WTC11 (cell line): Measurements from ENCODE around the gene INSL3. TPM values are rescaled to one million over a fixed set of nuclear protein-coding genes. Genes with fewer than 3 reads are reported as not detected.

Experiments used
- ATAC-seq: fragments of 200-7000 bp; cut with Tn5 transposase; 2 replicates; pipeline ENCODE4 v1.10.0; 2021; ENCODE audit warnings: mild to moderate bottlenecking, moderate library complexity
- CTCF ChIA-PET: fragments of 300-600 bp; sonication (Branson Sonifier 250); formaldehyde crosslinking; loops from one replicate; lab custom pipeline; 2021; ENCODE audit warnings: antibody characterized with exemption; lab: Charles Lee
- POLR2A ChIA-PET: fragments of 350-600 bp; sonication (Branson Sonifier 250); formaldehyde crosslinking; loops from one replicate; lab custom pipeline; 2021; ENCODE audit warnings: antibody characterized with exemption; lab: Charles Lee
- DNase-seq: peaks from one replicate; pipeline ENCODE4 v3.0.0; 2021; ENCODE audit warnings: low spot score
- H3K27ac Mint-ChIP-seq: 2 replicates; pipeline ENCODE4 v1.8.0; 2021; ENCODE audit warnings: mixed read lengths
- H3K27me3 Mint-ChIP-seq: 2 replicates; pipeline ENCODE4 v1.8.0; 2021; ENCODE audit warnings: low read depth, mild to moderate bottlenecking, moderate library complexity, mixed read lengths
- H3K36me3 Mint-ChIP-seq: 2 replicates; pipeline ENCODE4 v1.8.0; 2021; ENCODE audit warnings: mixed read lengths
- H3K4me1 Mint-ChIP-seq: 2 replicates; pipeline ENCODE4 v1.8.0; 2022; ENCODE audit warnings: mixed read lengths
- H3K4me3 Mint-ChIP-seq: 2 replicates; pipeline ENCODE4 v1.8.0; 2021; ENCODE audit warnings: mild to moderate bottlenecking, moderate library complexity, mixed read lengths
- H3K9me3 Mint-ChIP-seq: 2 replicates; pipeline ENCODE4 v1.8.0; 2021; ENCODE audit warnings: mixed read lengths
- CREB1 ChIP-seq: sonication (generic); formaldehyde crosslinking; IDR thresholded peaks from 2 replicates; pipeline ENCODE4 v1.8.0; 2023; ENCODE audit warnings: mild to moderate bottlenecking, missing genetic modification reagents
- ERG ChIP-seq: fragments of 250-450 bp; sonication (Bioruptor Pico); IDR thresholded peaks from 2 replicates; pipeline ENCODE4 v1.8.0; 2021; ENCODE audit warnings: mild to moderate bottlenecking
- FOXJ3 ChIP-seq: sonication (generic); formaldehyde crosslinking; IDR thresholded peaks from 2 replicates; pipeline ENCODE4 v1.9.0; 2021; ENCODE audit warnings: missing genetic modification reagents, mild to moderate bottlenecking, borderline replicate concordance
- FOXP1 ChIP-seq: sonication (generic); formaldehyde crosslinking; IDR thresholded peaks from 2 replicates; pipeline ENCODE4 v1.8.0; 2022; ENCODE audit warnings: missing genetic modification reagents, mild to moderate bottlenecking, moderate library complexity, borderline replicate concordance
- FOXP4 ChIP-seq: sonication (generic); formaldehyde crosslinking; IDR thresholded peaks from 2 replicates; pipeline ENCODE4 v1.8.0; 2022; ENCODE audit warnings: mild to moderate bottlenecking, missing genetic modification reagents
- JUN ChIP-seq: sonication (generic); formaldehyde crosslinking; IDR thresholded peaks from 2 replicates; pipeline ENCODE4 v1.8.0; 2023; ENCODE audit warnings: mild to moderate bottlenecking, missing genetic modification reagents
- KAT7 ChIP-seq: sonication (generic); formaldehyde crosslinking; IDR thresholded peaks from 2 replicates; pipeline ENCODE4 v1.8.1; 2023; ENCODE audit warnings: missing genetic modification reagents, mild to moderate bottlenecking, borderline replicate concordance
- MYBL2 ChIP-seq: sonication (generic); formaldehyde crosslinking; IDR thresholded peaks from 2 replicates; pipeline ENCODE4 v1.8.1; 2023; ENCODE audit warnings: mild to moderate bottlenecking, moderate library complexity, missing genetic modification reagents
- NFYB ChIP-seq: sonication (generic); formaldehyde crosslinking; conservative IDR thresholded peaks from 2 replicates; pipeline ENCODE4 v1.8.0; 2022; ENCODE audit warnings: low read depth, missing genetic modification reagents
- PRRX2 ChIP-seq: fragments of 250-450 bp; sonication (Bioruptor Pico); IDR thresholded peaks from 2 replicates; pipeline ENCODE4 v1.8.0; 2021; ENCODE audit warnings: mild to moderate bottlenecking
- RELA ChIP-seq: sonication (generic); formaldehyde crosslinking; IDR thresholded peaks from 2 replicates; pipeline ENCODE4 v1.8.1; 2022; ENCODE audit warnings: missing genetic modification reagents, mild to moderate bottlenecking, borderline replicate concordance
- ZBTB43 ChIP-seq: sonication (generic); formaldehyde crosslinking; IDR thresholded peaks from 2 replicates; pipeline ENCODE4 v1.8.1; 2023; ENCODE audit warnings: mild to moderate bottlenecking, missing genetic modification reagents
- ZNF219 ChIP-seq: sonication (generic); formaldehyde crosslinking; IDR thresholded peaks from 2 replicates; pipeline ENCODE4 v1.8.0; 2023; ENCODE audit warnings: missing genetic modification reagents, mild to moderate bottlenecking, borderline replicate concordance
- ZNF263 ChIP-seq: sonication (generic); formaldehyde crosslinking; IDR thresholded peaks from 2 replicates; pipeline ENCODE4 v1.8.1; 2022; ENCODE audit warnings: low read depth, mild to moderate bottlenecking, moderate library complexity, missing genetic modification reagents
- ZSCAN18 ChIP-seq: fragments of 250-450 bp; sonication (Bioruptor Pico); IDR thresholded peaks from 2 replicates; pipeline ENCODE4 v2.1.2; 2022; ENCODE audit warnings: mild to moderate bottlenecking, moderate library complexity
- total RNA-seq: library from RNA; stranded (reverse); gene quantifications from 3 replicates; pipeline ENCODE4 v1.2.3, GENCODE V29; 2021
- TF ChIP-seq, protein P1 (sequence below): fragments of 200-600 bp; IDR thresholded peaks from 2 replicates; pipeline ENCODE4 v1.8.0; 2022; ENCODE audit warnings: antibody characterized with exemption
- TF ChIP-seq, protein P2 (sequence below): sonication (generic); formaldehyde crosslinking; IDR thresholded peaks from 2 replicates; pipeline ENCODE4 v1.8.1; 2022; ENCODE audit warnings: mild to moderate bottlenecking, moderate library complexity, missing genetic modification reagents
- TF ChIP-seq, protein P3 (sequence below): sonication (generic); formaldehyde crosslinking; IDR thresholded peaks from 2 replicates; pipeline ENCODE4 v1.8.1; 2022; ENCODE audit warnings: missing genetic modification reagents, borderline replicate concordance

The INSL3 gene
- total RNA-seq, 1 experiment from 2014 or later = 0.79 TPM

GRCh38 chr19:17832443-17833208 lies 11.3 kb upstream of the INSL3 start (continued):
- TF ChIP-seq, protein P1, sequence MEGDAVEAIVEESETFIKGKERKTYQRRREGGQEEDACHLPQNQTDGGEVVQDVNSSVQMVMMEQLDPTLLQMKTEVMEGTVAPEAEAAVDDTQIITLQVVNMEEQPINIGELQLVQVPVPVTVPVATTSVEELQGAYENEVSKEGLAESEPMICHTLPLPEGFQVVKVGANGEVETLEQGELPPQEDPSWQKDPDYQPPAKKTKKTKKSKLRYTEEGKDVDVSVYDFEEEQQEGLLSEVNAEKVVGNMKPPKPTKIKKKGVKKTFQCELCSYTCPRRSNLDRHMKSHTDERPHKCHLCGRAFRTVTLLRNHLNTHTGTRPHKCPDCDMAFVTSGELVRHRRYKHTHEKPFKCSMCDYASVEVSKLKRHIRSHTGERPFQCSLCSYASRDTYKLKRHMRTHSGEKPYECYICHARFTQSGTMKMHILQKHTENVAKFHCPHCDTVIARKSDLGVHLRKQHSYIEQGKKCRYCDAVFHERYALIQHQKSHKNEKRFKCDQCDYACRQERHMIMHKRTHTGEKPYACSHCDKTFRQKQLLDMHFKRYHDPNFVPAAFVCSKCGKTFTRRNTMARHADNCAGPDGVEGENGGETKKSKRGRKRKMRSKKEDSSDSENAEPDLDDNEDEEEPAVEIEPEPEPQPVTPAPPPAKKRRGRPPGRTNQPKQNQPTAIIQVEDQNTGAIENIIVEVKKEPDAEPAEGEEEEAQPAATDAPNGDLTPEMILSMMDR = no peak
- no peak for TF ChIP-seq ZSCAN18 (CRISPR knock-in tag)
- TF ChIP-seq FOXJ3 (CRISPR knock-in tag) = no peak
- TF ChIP-seq ERG (CRISPR knock-in tag) = no peak

- DNase-seq = peak; percentile 32
- ATAC-seq = no peak
- Mint-ChIP-seq H3K9me3 (no peaks in the 10 kb centered on the region), H3K27me3 (peaks cover 21% of the 10 kb centered on the region), H3K36me3 (no peaks in the 10 kb centered on the region), H3K4me3 (peak overlapping the region; percentile 79), H3K27ac (no peak overlapping the region), H3K4me1 (peaks cover 26% of the 10 kb centered on the region)
- ChIA-PET CTCF (interaction anchor here (0.7 to 1.8 kb wide), 27 partner anchors 8 to 497 kb away, joined by 3 to 35 read pairs (median 5); partner anchors contain the start of genes B3GNT3, CCDC124, JAK3 and PGLS), POLR2A (interaction anchor here (0.8 to 1.8 kb wide), 6 partner anchors 11 to 251 kb away, joined by 3 to 11 read pairs (median 4); partner anchors contain the start of gene RPL18A)
- TF ChIP-seq CREB1 (CRISPR knock-in tag) (no peak), MYBL2 (CRISPR knock-in tag) (no peak), FOXP1 (CRISPR knock-in tag) (0 out of 2 replicates have a peak, but pooled peaks have one; percentile 15)
These were observed 10.1 kb upstream of the INSL3 start for GRCh38 chr19:17831419-17831888.

DNA sequence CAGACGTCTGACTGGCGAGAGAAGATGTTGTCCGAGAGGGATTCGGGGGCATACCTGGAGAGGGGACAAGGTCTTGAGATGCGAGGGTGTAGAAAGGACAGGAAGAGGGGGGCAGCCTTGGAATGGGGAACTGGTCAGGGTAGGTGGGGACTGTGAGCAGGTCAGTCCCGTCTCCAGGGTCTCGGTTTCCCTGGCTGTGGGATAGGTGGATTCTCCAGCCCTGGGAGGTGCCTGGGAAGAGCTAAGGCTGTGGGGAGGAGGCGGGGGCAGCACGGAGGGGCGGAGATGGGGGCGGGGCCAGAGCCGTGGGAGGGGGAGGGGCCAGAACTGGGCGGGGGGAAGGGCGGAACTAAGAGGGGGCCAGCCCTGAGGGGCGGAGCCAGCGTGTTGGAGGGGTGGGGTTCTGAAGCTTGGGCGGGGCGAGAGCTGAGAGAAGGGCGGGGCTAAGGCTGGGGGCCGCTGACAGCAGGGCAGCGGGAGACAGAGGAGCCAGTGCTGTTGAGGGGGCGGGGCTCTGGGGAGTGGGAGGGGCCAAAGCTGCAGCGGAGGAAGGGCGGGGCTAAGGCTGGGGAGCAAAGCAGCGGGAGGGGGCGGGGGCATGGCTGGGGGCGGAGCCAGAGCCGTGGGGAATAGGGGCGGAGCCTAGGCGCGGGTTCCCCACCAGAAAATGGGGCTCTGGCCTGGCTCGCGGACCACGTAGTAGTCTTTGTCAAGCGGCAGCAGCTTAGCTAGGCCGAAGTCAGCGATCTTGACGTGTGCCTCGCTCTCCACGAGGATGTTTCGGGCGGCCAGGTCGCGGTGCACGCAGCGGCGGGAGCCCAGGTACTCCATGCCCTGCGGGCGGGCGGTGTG lies 9.5 kb upstream of the INSL3 start:
- peaks cover 20% of the 10 kb centered on the region for H3K27me3 Mint-ChIP-seq
- DNase-seq (peak; percentile 98), ATAC-seq (peak; percentile 84)
- peak overlapping the region; percentile 83 for H3K4me3 Mint-ChIP-seq
- ChIA-PET POLR2A (interaction anchor here (0.6 to 1.8 kb wide), 10 partner anchors 11 to 428 kb away, joined by 3 to 11 read pairs (median 4); partner anchors contain the start of gene RPL18A), CTCF (interaction anchor here (0.6 to 1.8 kb wide), 39 partner anchors 9 to 694 kb away, joined by 3 to 35 read pairs (median 4); partner anchors contain the start of genes B3GNT3, CCDC124, JAK3 and PGLS)
- no peaks in the 10 kb centered on the region for H3K36me3 Mint-ChIP-seq
- H3K9me3 Mint-ChIP-seq = no peaks in the 10 kb centered on the region
- peaks cover 26% of the 10 kb centered on the region for H3K4me1 Mint-ChIP-seq
- peak overlapping the region; percentile 99 for H3K27ac Mint-ChIP-seq
- TF ChIP-seq ZNF263 (CRISPR knock-in tag) = no peak
- TF ChIP-seq KAT7 = no peak
- TF ChIP-seq, protein P2, sequence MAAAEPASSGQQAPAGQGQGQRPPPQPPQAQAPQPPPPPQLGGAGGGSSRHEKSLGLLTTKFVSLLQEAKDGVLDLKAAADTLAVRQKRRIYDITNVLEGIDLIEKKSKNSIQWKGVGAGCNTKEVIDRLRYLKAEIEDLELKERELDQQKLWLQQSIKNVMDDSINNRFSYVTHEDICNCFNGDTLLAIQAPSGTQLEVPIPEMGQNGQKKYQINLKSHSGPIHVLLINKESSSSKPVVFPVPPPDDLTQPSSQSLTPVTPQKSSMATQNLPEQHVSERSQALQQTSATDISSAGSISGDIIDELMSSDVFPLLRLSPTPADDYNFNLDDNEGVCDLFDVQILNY = no peak
- TF ChIP-seq, protein P3, sequence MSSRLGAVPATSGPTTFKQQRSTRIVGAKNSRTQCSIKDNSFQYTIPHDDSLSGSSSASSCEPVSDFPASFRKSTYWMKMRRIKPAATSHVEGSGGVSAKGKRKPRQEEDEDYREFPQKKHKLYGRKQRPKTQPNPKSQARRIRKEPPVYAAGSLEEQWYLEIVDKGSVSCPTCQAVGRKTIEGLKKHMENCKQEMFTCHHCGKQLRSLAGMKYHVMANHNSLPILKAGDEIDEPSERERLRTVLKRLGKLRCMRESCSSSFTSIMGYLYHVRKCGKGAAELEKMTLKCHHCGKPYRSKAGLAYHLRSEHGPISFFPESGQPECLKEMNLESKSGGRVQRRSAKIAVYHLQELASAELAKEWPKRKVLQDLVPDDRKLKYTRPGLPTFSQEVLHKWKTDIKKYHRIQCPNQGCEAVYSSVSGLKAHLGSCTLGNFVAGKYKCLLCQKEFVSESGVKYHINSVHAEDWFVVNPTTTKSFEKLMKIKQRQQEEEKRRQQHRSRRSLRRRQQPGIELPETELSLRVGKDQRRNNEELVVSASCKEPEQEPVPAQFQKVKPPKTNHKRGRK (CRISPR knock-in tag) = no peak
- TF ChIP-seq NFYB (CRISPR knock-in tag) = no peak
- no peak; the same call in 1 of the 2 replicates for TF ChIP-seq MYBL2 (CRISPR knock-in tag)
- no peak for TF ChIP-seq ZNF219 (CRISPR knock-in tag)
- no peak for TF ChIP-seq PRRX2 (CRISPR knock-in tag)
- TF ChIP-seq FOXP4 (CRISPR knock-in tag) = no peak
- TF ChIP-seq ZBTB43 (CRISPR knock-in tag) = no peak
- no peak for TF ChIP-seq JUN (CRISPR knock-in tag)
- TF ChIP-seq RELA (CRISPR knock-in tag) = no peak
